NOMO-1 treated with dmso at 0.1 percent for 144 hours (cell line): Measurements from ENCODE around the gene GPC5.

Experiments
- DNase-seq: peaks from one replicate; lab custom pipeline; 2025; ENCODE audit not compliant: unreplicated experiment; lab: John Stamatoyannopoulos, UW

Gene GPC5

DNA sequence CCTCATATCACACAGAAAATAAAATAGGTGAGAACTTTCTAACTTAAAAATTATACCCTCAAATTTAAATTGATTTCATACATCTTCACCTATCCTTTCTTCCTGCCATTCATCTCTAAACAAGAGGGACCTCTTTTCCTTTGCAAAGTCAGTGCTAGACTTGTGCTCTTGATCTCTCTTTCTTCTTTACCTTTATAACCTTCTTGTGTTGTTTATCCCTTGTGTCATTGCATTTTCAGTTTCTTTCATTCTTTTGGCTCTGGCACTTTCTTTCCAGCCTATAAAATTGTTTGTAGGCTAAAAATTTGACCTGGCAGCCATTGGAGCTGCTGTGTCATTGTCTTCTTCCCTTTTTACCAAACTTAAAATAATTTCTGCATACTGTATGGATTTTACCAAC, 190.1 kb downstream of the GPC5 start:
- no peak for DNase-seq

- DNase-seq, result no peak
Measured at GRCh38 chr13:91592056-91593014, 193.9 kb downstream of the GPC5 start.

- no peak for DNase-seq
Measured at GRCh38 chr13:91593456-91593855, 195.0 kb downstream of the GPC5 start.

DNA sequence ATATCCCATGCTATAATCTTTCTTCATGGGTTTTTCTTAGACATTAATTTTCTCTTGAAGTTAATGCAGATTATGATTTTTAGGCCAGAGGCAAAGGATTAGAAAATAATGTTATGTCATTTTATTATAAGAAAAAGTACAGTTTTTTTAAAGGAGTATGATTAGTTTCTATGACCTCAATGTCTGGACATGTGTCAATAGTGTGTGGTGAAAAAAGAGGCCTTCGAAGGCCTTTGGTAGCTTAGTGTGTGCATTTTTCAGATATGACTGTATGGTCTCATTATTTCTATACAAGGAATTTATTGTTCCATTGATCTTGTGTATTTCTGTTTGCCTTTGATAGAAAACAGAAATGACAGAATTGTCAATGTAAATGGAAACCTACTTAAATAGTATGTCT, 195.6 kb downstream of the GPC5 start:
- no peak for DNase-seq

DNA sequence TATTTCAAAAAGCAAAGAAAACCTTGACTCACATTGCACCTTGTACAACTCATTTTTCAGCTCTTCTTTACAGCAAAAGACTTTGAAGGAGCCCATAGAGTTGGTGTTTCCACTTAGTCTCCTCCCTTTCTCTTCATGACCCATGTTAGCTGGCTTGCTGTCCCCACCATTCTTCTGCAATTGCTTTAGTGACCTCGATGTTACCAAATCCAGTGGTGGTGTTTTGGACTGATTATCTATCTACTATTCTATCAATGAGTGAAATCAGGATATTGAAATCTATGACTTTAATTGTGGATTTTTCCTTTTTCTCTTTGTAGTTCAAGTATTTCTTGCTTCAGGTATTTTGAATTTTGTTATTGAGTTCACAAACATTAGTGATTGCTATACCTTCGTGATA, 197.3 kb downstream of the GPC5 start:
- DNase-seq, result no peak

DNA sequence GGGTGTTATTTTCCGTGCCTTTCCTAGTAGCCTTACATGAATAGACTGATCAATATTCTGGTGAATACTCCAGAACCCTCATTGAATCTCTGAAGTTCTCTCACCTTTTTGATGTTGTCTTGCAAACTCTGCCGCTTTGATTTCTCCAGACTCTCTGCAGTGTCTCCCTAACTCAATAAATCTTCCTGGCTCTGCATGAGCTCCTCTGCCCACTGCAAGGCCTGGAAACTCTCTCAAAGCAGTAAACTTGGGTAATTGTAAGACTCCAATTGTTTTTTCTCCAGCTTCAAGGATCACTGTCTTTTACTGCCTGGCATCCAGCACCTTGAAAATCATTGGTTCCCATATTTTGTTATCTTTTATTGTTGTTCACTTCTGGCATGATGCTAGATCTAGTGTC, 198.4 kb downstream of the GPC5 start:
- DNase-seq, result no peak

GRCh38 chr13:91598655-91599054, 200.2 kb downstream of the GPC5 start:
- no peak for DNase-seq

DNA sequence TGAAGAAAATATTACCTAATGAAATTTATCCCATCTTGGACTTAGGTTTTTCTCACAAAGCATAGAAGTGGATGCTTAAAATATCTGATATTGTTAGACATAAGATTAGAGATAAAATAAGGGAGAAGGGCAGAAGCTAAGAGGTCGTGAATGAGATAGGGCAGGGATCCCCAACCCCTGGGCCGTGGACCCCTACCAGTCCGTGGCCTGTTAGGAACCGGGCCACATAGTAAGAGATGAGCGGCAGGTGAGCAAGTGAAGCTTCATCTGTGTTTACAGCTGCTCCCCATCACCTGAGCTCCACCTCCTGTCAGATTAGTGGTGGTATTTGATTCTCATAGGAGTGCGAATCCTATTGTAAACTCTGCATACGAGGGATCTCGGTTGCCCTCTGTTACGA, 202.9 kb downstream of the GPC5 start:
- DNase-seq, result no peak

- DNase-seq, result no peak
Measured at GRCh38 chr13:91601807-91602206, 203.4 kb downstream of the GPC5 start.

DNA sequence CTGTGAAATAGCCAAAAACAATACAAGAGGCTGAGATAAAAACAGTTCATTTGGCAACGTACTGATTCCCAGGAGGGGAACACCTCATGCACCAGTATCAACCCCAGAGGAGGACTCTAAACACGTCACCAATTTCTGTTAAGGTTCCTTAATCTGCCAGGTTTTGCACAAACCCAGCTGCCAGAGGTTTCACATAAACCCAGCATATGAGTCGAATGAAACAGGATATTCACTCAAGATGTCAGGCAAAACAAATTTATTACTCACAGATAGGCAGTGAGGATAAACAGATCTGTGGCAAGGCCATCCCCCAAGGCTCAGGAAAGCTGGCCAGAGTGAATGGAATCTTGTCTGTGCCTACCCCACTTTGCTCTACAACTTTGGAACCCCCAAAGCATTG, 210.9 kb downstream of the GPC5 start:
- DNase-seq, result no peak

GRCh38 chr13:91618315-91618714, 219.9 kb downstream of the GPC5 start:
- DNase-seq, result no peak

GRCh38 chr13:91620670-91621141, 222.3 kb downstream of the GPC5 start:
- no peak for DNase-seq

GRCh38 chr13:91621161-91621560, 222.7 kb downstream of the GPC5 start:
- no peak for DNase-seq

DNA sequence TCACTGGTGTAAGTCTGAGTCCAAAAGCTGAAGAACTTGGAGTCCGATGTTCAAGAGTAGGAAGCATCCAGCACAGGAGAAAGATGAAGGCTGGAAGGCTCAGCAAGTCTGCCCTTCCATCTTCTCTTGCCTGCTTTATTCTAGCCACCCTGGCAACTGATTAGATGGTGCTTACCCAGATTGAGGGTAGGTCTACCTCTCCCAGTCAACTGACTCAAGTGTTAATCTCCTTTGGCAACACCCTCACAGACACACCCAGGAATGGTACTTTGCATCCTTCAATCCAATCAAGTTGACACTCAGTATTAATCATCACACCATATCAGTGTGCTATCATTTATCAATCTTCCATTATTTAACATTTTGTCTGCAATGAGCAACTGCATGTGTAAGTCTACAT, 223.5 kb downstream of the GPC5 start:
- no peak for DNase-seq

DNA sequence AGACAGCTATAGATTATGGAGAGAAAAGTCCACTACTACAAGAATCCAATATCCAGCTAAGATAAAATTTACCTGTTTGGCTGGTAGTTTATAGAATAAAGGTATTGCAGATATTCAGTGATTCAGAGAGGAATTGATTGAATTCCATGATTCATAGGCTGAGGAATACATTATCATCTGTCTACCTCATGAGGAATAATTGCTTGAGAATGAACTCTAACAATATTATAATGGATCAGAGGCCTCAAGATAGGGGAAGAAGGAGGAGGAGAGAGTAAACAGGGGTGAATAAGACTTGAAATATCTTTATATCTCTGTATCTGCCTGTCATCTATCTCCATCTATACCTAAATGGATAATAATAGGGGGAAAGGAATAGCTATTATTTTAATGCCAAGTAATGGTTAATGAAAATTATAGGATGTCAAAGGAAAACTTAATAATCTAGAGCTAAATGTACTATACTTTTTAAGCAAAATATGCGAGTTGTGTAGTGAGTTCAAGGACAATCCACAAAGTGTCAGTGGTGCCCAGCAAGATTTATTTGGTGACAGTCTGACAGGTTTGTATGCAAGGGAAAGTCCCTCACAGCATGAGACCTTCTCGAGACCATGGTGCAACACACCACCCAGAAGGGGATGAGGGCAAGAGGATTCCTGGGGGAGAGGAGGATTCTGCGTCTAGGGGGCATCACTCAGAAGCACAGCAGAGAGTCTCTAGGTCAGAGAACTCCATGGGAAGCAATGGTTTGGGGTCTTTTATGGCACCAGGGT, 224.5 kb downstream of the GPC5 start:
- DNase-seq, result no peak

GRCh38 chr13:91627952-91628739, 229.7 kb downstream of the GPC5 start:
- no peak for DNase-seq

DNA sequence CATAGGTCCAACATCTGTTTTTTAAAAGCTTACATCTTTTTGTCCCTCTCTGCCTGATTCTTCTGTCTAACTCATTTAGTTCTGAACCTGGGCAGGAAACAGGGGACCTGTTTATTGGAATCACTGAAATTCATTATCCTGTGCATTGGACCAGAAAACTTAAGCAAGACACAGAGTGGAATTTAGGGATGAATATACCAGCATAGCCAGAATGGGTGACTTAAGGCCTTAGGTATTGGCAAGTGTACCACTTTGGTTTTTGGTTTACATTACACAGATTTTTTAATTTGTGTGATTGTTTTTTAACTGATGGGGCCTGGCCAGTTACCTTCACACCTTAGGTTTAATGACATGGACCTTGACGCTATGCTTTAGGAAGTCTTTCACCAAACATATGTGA, 232.5 kb downstream of the GPC5 start:
- no peak for DNase-seq

DNA sequence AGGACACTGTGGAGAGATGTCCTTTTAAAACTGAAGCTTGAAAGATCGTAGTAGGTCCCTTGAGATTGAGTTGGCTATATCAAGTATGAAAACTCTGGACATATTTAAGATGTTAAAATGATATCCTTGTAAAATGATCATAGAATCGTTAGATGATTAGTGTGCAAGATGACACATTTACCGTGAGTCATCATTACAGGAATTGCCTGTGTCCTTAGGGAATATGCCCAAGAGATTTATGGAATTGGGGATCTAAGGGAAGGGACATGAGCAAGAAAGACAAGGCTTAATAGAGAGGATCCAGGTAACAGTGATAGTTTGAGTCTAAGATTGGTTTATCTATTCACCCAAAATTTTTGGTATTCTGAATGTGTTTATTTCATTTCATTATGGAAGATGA, 233.7 kb downstream of the GPC5 start:
- DNase-seq, result no peak

- DNase-seq, result no peak
Measured at GRCh38 chr13:91639330-91639729, 240.9 kb downstream of the GPC5 start.

- no peak for DNase-seq
Measured at GRCh38 chr13:91643394-91643793, 245.0 kb downstream of the GPC5 start.

GRCh38 chr13:91644806-91645205, 246.4 kb downstream of the GPC5 start:
- DNase-seq, result no peak
